ENCODE data around the gene HAPLN3.

- TF ChIP-seq YY1 (IDR thresholded peaks at IDR 0.05; ENCODE audit: insufficient read depth, insufficient read length) = no peak
- TF ChIP-seq SUZ12 (IDR thresholded peaks at IDR 0.05; ENCODE audit: extremely low read depth, insufficient read depth, insufficient read length) = no peak
Measured at GRCh38 chr15:88913017-88913849, 17.9 kb upstream of the HAPLN3 start, which contains the start of gene MFGE8.
